ENCODE data around the gene SIAH1. TPM values are rescaled to one million over a fixed set of nuclear protein-coding genes. Genes with fewer than 3 reads are reported as not detected.
"Not testable (repeated sequence)": the region's sequence is repeated elsewhere in the genome, so short reads cannot be mapped to it uniquely, and the experiment has no call there.

SIAH1 gene
- total RNA-seq, 1 donor from 2014 or later, result 38.1 TPM

GRCh38 chr16:48332978-48333377 lies 52.2 kb downstream of the SIAH1 start:
- no peak for DNase-seq (ENCODE audit: low read depth)

DNA sequence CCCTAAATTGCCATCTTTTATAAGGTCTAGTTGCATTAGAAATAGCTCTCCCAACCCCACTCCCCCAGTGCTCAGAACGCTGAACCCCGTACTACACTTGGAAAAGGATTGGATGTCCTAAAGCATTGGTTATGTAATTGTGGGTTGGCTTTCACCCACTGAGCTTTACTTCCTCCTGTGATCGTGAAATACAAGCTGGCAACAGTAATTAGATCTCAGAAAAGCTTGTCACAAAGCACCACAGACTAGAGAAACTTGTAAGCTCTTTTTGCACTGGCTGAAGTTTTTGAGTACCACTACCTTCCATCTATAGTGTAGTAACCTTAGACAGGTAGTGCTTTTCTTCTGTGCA lies 54.4 kb downstream of the SIAH1 start:
- DNase-seq (ENCODE audit: low read depth), result no peak

DNA sequence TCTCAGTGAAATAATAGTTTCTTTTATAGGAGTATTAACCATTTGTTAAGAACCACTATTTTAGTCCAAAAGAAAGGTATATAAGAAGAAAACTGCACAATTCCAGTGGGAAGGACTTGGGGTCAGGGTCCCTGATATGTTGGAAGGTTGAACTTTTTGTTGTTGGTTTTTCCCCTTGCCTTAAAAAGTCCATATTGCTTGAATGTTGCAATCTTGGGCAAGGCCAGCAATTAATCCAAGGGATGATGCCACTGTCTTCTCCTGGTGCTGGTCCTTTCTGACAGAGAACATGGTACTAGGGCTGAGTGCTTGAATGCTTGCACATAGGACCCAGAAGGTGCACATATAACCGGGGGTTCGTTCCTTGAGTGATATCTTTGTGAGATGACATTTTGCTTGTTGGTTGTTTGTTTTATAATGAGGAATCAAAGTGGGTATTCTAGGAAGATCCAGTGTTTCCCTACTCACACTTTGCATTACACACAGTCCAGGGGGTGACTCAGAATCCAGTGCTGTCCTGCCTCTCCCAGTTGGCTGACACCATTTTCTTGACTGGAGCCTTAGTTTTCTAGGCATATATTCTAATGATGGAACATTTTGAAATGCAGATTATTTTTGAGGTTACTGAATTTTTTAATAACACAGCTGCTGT lies 54.9 kb downstream of the SIAH1 start:
- no peak for DNase-seq (ENCODE audit: low read depth)

- DNase-seq (ENCODE audit: low read depth), result no peak
These were observed 56.1 kb downstream of the SIAH1 start for GRCh38 chr16:48329138-48329537.

- no peak for DNase-seq (ENCODE audit: low read depth)
These were observed 58.3 kb downstream of the SIAH1 start for GRCh38 chr16:48326915-48327314.

DNA sequence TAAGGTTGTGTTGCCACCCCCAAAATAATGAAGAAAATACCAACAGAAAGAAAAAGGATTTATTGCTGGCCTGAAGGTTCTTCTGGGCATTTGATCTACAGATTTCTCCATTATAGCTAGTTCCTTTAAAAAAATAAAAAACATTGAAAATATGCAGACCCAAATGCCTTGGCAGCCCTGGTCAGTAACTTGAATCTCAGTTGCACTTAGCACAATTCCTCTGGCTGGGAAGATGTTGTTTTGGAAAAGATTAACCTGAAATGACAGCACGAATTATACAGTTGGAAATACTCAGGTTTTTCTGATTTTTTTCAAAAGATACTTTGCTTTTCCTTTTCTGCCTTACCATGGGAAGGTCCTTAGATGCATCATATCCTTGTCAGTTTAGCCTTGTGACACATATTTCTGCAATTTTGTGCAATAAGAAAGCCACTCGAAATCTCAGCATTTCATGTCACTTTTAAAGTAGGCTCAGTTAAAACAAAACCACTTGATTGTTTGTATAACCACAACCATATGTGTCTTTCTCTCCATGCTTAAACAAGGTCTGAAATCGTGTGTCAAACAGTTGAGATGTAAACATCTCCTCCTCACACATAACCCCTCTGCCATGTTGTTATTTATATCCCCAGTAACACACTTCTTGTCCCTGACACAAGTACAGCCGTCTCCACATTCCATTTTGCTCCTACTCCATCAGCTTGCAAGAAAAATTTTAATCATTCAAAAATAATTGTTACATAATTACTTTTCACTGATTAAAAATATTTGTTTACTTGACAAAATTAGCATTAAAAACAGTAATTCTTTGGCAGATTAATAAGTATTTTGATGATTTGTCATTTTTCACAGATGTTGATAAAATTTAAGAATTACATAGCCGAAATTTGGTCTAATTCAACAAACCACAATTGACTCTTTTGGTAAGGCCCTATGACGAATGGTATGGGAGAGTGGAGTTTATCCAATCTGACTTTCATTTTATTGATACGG lies 61.1 kb downstream of the SIAH1 start:
- DNase-seq (ENCODE audit: low read depth), result no peak

DNA sequence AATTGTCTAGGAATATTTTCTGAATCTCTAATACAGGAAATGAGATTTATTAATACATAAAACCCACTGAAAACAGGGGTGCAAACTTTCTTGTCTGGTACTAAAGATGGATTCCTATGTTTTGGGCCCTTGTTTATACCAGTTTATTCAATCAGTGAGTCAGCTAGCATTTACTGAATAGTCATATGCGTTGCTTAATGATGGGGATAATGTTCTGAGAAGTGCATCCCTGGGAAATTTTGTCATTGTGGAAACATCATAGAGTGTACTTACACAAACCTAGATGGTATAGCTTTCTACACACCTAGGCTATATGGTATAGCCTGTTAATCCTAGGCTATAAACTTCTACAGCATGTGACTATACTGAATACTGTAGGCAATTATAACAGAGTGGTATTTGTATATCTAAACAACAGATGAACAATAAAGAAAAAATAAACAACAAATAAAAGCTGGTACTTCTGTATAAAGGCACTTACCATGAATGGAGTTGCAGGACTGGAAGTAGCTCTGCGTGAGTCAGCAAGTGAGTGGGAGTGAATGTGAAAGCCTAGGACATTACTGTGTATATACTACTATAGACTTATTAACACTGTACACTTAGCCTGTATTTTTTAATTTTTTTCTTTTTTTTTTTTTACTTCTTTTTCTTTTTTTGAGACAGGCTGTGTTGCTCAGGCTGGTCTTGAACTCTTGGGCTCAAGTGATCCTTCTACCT lies 63.7 kb downstream of the SIAH1 start:
- DNase-seq (ENCODE audit: low read depth), result peak; percentile 61

DNA sequence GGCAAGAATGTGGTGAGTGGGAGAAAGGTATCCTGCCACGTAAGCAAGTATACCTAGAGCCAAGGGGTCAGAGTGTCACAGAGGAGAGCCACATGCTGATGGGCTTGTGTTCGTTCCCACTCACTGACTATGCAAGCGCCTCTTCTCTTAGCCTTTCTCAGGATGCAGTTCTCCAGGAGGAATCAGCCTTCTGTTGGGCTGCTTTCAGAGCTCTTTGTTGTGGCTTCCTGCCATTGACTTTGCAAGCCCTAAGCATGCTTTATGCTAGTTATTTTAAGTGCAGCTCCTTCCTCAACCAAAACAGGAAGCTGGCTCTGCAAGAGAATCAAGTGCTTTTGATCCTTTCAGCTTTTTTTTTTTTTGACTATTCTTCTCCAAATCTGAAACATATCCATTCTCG lies 66.6 kb downstream of the SIAH1 start:
- DNase-seq (ENCODE audit: low read depth), result peak; percentile 27

- DNase-seq (ENCODE audit: low read depth), result peak; percentile 59
These were observed 67.4 kb downstream of the SIAH1 start for GRCh38 chr16:48317614-48318315.

- no peak for DNase-seq (ENCODE audit: low read depth)
These were observed 68.2 kb downstream of the SIAH1 start for GRCh38 chr16:48317026-48317425.

DNA sequence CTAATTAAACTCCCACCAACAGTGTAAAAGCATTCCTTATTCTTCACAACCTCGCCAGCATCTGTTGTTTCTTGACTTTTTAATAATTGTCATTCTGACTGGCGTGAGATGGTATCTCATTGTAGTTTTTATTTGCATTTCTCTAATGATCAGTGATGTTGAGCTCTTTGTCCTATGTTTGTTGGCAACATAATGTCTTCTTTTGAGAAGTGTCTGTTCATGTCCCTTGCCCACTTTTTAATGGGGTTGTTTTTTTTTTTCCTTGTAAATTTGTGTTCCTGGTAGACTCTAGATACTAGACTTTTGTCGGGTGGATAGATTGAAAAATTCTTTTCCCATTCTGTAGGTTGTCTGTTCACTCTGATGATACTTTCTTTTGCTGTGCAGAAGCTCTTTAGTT lies 71.3 kb downstream of the SIAH1 start:
- DNase-seq (ENCODE audit: low read depth), result not testable (repeated sequence)

DNA sequence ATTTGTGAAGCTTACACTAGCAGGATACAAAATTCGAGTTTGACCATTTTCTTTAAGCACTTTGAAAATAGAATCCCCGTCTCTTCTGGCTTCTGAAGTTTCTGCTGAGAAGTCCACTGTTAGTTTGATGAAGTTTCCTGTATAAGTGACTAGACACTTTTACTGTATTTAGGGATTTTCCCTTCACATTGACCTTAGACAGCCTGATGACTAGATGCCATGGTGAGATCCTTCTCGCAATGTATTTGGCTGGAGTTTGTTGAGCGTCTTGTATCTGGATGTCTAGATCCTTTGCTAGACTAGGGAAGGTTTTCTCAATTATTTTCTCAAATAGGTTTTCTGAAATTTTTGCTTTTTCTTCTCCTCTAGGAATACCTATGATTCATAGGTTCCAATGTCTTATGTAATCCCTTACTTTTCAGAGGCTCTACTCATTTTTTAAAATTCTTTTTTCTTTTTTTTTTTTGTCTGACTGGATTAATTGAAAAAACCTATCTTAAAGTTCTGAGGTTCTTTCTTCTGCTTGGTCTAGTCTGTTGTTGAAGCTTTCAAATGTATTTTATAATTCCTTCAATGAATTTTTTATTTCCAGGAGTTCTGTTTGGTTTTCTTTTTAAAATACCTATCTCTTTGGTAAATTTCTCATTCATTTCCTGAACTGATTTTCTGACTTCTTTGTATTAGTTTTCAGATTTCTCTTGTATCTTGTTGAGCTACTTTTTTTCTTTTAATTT lies 74.1 kb downstream of the SIAH1 start:
- DNase-seq (ENCODE audit: low read depth), result no peak

Other genes starting within 250 kb of the SIAH1 start
- gene ABCC12, start 229.4 kb downstream of the SIAH1 start, total RNA-seq, result not detected in 2 replicates
- gene LONP2, start 141.1 kb downstream of the SIAH1 start, total RNA-seq, result 44.8 and 96.0 TPM in 2 replicates
- 0.05 TPM in 1 of 2 replicates, not detected in the other for gene ABCC11, start 137.9 kb downstream of the SIAH1 start, total RNA-seq
- 29.7 and 38.0 TPM in 2 replicates for gene N4BP1, start 224.8 kb upstream of the SIAH1 start, total RNA-seq

All from renal cortical epithelial cell (primary cell).